NCI-H345 treated with DMSO at 0.1 percent for 48 hours (cell line): ENCODE measurements around the gene RAB44.

Source experiments
- DNase-seq: peaks from one replicate; lab custom pipeline; 2025; ENCODE audit not compliant: unreplicated experiment; lab: John Stamatoyannopoulos, UW

Gene RAB44

DNA sequence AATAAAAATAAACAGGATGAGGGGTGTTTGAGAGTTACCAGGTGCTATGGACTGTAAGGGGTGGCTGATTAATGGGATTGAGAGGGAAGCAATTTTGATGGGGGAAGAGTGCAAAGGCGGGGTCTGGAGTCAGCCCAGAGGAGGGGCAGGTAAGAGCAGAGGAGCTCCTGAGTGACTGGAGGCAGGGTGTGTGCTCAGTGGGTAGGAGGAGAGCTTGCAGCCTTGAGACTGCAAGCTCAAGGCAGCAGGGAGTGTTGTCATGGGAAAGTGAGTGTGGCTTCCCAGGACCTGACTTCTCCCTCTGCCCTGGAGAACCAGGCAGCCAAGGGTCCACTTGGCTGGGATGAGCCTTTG, 54.2 kb downstream of the RAB44 start:
- DNase-seq = no peak

DNA sequence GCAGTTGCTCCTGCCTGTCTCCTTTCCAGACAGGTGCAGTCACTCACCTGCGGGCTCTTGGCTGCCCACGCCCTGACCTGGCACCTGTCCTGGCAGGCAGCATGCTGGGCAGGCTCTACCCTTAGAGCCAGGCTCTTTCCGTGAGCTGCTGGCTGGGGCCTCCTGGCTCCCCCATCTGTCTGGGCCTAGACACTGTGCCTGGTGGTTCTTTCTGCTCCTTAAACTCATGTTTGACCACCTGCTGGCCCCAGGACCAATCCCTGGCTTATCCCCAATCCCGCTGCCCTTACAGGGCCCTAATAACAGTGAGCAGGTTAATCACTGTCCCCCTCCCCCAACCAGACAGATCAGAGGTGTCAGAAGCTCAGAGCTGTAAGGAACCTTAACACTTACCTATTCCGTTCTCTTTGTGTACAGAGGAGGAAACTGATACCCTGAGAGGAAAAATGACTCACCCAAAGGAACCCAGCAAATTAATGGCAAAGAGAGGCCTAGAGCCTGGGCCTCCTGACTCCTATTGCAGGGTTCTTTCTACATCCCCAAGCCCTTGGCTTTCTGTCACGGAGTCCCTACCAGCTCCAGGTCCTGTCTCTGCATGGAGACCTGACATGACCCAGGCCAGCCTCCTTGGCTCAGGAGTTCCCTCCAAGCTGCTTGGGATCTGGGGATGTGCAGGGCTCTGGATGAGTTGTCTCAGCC, 54.7 kb downstream of the RAB44 start:
- no peak for DNase-seq

DNA sequence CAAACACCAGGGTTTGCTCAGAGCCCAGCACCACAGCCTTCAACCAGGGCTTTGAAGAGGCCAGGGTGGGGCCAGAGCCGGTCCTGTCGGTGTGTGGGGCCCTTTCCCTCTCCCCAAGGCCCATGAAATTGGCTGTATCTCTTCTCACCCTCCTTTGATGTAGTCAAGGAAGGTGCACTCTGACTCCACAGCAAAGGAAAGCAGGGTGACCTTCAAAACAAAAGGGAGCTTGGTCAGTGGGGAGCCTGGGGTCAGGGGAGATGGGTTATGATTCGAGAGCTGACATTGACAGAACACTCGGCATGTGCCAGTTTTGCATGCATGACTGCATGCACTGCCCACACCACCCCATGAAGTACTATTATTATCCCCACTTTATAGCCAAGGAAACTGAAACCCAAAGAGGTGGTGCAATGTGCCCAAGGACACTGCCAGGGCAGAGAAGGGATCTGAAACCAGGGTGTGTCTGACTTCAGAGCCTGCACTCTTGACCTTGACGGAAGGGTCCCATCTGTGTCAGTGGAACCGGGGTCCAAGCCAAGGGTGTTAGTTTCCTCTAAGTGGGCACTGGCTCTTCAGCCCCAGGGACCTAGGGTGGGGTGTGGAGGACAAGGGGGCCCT, 55.4 kb downstream of the RAB44 start:
- no peak for DNase-seq

DNA sequence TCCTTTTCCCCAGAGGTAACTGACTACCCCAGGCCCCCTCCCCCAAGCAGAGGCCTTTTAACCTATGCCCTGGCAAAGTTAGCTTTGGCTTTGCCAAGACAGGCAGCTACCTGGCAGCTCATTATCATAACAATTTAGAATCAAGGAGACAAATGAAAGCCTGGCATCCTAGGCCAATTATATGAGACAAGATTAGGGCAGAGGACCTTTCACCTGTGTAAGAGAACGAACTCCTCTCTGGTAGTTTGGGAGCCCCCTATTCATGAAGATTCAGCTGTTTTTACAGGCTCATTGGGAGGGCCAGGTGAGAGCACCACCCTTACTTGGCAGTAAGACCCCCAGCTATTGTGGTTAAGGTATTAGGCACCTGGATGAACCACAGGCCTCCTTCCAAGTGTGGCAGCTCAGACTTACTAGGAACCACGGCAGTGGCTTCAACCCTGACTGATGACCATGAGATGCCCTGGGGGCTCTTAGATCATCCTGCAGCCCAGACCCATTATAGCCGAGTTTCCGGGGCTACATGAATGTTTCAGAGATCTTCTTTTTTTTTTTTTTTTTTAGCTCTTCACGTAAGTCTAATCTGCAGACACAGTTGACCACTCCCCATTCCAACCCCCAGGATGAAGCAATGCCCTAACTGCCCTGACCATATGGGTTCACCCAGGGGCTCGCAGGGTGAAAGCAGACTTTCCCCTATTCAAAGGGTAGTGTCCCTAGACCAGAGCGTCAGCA, 56.2 kb downstream of the RAB44 start:
- no peak for DNase-seq

DNA sequence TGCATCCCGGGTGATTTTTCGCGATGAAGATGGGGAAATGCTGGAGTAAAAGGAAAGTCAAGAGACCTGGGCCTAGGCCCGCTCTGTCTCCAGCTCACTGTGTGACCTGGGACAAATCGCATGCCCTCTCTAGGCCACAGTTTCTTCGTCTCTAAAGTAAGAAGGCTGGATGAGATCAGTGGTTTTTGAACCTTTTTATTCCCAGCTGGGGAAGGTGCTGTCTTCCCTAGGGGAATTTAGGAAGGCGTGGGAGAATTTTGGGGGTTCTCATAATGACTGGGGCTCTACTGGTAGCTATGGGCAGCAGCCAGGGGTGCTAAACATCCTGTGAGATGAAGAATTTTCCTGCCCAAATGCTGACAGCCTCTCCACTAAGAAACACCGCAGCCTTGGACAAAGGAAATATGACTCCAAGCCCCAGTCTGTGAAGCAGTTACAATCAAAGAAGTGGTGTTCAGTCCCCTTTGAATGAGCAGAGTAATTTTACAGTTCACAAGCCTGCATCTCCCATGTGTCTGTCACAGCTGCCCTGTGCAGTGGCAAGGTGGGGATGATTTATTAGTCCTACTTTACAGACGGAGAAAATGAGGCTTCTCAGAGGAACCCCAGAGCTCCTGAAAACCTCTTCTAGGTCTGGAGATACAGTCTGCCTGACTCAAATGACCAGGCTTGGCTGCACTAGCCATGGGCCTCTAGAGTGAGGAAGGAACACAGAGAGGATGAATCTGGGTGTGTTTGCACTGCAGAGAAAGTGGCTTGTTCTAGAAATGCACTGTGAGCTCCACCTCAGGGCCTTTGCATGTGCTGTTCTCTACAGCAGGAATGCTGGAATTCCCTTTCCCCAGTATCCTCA, 57.2 kb downstream of the RAB44 start:
- no peak for DNase-seq

DNA sequence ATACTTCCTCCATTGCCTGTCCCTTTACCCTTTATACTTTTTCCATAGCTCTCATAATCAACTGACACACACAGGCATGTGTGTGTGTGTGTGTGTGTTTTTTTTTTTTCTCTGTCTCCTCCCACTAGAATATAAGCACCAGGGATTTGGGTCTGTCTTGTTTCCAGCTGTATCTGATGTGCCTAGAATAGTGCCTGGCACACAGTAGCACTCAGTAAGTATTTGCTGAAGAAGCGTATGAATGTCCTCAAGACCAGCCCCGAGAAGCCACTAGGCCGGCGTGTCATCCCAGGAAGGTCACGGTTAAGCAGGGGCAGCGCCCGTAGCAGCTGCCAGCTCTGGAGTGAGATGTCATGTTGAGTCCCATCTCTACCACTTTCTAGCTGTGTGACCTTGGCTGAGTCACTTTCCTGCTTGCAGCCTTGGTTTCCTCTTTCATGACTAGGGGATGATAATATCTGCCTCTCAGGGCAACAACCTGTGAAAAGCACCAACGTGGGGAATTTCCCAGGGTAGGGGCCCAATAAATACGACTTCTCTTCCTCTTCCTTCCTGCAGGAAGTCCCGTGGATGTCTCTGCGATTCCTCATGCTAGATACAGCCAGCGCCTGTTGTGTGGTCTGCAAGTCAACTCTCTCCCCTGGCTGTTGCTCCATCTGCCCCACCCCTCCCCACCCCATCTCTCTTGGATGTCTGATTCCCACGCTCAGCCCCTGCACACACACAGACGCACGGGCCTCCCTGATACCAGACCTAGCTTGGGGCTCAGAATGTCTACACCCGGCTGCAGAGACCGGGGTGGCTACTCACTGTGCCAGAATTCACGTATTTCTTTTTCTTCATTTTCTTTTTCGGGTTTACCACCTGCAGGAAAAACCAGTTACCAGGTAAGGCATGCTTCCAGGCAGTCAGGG, 58.1 kb downstream of the RAB44 start:
- DNase-seq = no peak

DNA sequence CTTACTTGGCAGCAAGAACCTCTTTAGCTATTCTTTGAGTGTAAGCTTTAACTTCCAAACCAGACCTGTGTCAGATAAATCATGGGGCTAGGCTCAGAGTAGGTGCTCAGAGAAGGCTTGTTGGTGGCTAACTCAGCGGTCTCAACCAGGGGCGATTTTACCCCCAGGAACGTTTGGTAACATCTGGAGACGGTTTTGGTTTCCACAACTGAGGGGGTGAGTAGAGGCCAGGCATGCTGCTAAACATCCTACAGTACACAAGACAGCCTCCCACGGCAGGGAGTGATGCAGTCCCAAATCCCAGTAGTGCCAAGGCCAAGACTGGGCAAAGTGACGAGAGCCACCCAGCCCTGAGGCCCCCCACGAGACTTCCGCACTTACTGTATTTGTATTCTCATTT, 59.2 kb downstream of the RAB44 start:
- DNase-seq = no peak

DNA sequence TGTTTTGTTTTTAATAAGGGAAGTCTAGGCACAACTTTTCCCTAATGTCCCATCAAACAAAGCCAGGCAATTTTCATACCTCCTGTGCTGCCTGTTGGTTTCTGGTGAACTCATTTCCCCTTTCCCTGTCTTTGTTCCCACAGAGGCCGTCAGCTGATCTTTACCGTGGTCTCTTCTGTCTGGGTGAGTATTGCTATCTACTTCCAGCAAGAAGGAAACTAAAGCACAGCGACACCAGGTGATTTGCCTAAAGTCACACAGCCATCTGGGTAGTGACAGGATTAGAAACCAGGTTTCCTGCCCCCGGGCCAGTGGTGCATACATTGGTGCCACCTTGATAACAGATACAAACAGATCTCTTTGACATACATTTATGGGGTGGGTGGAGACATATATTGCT, 59.6 kb downstream of the RAB44 start:
- DNase-seq = no peak

DNA sequence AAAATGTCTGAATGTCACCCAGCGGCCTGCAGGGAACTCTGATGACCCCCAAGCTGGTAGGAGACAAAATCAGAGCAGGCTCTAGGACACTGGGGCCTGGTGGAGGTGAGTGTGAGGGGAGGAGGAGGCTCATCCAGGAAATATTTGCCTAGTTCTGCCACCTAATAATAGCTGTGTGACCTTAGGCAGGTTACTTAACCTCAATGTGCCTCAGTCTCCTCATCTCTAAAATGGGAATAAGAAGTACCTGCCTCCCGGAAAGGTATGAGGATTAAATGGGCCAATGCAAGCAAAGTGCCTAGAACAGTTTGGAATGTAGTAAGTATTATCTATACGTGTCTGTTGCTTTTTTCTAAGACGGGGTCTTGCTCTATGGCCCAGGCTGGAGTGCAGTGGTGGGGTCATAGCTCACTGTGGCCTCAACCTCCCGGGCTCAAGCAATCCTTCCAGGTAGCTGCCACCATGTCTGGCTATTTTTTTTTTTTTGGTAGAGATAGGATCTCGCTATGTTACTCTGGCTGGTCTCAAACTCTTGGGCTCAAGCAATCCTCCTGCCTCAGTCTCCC, 60.4 kb downstream of the RAB44 start:
- no peak for DNase-seq

DNA sequence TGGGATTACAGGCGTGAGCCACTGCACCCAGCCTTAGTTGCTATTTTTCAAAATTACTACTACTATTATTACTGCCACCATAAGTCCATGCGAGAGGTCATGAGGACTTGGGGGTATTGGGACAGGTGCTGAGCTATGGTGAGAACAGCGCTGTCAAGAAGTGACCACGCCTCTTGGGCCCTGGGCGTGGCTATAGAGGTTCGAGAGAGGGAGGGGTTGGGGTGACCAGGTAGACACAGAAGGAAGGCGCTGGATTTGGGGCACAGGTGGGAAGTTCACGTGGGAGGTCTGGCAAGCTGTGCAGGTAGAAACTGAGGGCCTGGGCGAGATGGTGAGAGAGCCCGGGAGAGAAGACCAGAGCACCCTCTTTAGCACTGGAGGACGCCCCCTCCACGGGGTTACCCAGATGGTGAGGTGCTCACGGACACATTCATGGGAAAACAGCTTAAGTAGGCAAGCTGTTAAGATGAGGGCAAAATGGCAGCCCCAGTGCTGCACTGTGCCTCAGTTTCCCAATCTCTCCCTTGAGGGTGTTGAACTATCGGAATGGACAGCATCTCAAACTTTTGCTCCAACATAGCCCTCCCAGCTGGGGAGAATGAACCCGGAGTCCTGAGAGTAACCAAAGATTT, 61.0 kb downstream of the RAB44 start:
- DNase-seq = no peak

DNA sequence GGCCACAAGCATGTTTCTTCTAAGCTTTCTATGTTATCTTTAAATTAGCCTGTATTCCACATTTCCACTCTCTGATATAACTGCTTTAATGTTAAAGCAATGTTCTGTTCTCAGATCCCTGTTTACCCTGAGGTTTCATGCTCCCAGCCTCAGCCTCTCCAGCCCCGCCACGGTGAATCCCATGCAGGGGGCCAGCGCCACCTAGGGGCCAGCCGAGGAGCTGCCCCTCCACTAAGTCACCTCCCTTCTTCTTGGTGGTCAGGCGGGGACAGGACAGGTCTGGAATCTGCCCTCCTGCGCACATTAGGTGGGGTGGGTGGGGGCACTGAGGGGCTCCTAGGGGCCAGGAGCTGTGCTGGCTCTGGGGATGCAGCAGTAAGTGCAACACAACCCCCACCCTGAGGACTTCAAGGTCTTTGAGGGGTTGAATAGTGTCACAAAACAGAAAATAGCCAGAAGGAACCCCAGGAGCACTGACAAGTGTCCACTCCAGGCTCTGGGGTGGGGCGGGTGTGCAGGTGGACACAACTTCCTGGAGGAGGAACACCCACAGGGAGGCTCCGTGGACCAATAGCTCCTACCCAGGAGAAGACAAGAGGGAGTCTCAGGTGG, 61.6 kb downstream of the RAB44 start:
- peak; percentile 46 for DNase-seq

DNA sequence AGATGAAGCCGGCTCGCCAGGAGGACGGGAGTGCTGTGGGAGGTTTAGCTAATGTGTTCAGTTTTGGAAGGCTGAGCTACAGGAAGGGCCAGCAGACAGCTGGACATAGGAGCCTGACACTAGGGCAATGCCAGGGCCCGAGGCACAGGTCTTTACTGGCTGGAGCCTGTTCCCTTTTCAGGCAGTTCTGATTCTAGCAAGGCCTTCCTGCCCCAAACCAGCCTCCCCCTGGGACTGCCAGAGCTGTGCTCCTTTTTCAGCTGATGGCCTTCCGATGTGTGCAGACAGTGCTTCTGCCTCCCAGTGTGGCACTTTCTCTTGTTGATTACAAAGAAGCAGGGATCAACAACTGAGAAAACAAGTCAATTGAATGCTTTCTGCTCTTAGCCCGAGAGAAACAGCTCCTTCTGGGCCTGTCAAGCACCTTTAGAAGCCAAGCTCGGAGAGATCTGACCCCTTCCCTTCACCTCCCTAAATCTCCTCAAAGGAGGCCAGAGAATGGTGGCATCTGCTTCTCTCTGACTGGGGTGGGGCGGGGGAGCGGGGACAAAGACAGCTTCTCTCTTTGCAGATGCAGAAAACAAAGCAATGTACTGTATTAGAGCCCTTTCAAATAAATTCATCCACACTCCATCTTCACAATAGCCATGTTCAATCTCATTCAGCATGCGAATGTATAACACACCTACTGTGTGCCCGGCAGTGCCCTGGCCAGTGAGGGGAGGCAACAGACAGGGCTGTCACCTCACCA, 63.2 kb downstream of the RAB44 start:
- DNase-seq = no peak

DNA sequence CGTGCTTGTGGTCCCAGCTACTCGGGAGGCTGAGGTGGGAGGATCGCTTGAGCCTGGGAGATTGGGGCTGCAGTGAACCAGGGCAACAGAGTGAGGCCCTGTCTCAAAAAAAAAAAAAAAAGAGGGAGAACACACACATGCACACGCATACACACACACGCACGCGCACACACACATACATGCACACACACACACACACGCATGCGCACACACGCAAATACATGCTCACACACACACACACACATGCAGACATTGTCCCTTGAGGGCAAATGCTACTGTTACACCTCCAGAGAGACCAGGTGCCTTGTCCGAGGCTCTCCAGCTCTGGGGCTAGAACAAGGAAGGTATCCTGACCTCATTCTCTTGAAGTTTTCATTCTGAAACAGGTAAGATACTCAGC, 64.5 kb downstream of the RAB44 start:
- DNase-seq = no peak

DNA sequence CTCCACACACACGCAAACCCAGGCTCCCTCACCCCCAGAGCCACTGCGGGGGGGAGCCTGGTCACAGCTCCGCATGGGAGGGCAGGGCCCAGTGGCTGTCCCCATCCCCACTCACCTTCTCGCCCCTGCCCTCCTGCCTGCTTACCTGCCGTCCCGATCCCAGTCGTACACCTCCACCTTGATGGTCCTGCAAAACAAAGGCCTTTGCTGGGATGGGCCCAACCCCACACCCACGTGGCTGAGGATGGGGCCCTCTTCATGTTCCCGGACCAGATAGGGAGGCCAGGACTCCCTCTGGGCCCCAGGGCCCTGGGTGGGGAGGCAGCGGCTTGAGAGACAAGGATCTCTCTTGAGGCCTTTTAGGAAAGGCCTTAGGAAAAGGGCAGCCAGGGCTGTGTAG, 67.6 kb downstream of the RAB44 start:
- no peak for DNase-seq

DNA sequence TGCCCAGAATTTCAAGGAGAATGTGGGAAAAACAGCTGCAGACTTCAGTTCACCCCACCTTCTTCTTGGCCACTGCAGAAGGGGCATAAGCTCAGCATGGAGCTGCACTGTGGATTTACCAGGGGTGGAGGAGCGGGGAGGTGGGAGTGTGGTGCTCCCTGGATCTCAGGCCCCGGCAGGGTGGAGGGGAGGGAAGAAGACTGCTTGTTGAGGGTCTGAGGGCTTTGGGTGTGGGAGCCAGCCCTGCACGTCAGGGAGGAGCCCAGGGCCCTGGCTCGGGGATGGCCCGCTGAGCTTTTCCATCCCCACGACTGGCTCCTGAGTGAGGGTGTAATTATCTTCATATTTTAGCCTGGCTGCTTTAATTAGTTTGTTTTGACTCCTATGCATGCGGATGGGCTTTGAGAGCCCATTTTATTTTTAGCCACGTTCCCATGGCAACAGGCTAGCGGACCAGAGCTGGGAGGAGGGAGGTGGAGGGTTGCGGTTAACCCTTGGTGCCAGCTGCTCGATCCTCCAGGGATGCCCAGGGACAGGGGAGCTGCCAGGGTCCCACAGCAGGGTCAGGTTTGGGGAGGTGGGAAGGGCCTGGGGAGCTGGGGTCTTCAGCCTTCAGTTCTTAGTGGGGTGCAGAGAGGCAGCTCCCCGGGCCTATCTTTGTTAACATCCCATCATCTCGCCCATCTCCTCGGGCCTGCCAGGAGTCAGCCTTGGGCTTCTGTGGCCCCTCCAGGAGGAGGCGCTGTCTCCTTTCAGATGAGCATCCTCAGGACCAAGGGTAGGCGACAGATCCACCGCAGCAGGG, 68.2 kb downstream of the RAB44 start:
- DNase-seq = peak; percentile 53

DNA sequence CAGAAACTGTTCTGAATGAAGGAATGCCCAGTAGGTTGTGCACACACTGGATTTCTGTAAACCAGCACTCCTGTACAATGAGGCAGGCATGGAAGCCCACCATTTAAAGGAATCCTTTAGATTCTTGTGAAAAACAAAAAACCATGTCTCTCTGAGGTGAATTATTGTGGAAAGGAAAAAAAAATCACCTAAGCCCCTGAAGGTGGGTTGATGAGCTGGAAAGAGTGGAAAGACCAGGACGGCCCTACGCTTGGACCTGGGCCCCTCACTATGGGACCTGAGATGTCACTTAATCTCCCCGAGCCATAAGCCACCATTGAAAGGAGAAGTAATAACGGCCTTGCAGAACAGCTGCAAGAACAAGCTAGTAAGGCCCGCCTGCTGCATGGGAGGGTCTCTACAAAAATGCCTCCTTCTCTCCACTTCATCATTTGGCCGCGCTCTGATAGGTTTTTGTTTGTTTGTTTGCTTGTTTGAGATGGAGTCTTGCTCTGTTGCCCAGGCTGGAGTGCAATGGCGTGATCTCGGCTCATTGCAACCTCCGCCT, 68.8 kb downstream of the RAB44 start:
- DNase-seq = no peak

DNA sequence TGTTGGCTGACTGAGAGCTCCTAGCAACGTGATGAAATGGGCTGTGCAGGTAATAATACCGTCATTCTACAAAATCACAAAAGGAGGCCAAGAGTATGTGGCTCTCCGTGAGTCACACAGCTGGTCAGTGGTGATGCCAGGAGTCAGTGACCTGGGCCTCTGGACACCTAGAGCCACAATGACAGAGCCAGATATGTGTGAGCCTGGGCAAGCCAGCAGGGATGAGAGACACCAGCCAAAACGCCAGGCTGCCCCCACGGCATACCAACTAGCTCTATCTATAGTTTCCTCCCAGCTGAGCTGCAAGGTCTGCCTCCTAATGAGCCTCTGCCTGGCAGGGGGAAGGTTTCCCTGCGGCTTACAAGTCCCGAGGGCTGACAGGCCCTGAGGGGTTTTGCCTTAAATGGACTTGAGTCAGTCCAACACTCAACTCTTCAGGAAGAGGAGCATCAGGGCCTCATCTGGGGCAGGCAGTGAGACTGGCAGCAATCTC, 71.6 kb downstream of the RAB44 start:
- DNase-seq = no peak
